Heart left ventricle (tissue), 13 donors: Measurements from ENCODE around the gene ACACA.

ENCODE experiments used
- CTCF ChIP-seq, 12 donors: fragments of 200-600 bp; sonication (generic) in 4 of 12; IDR thresholded peaks; one replicate each; pipeline versions ENCODE4 v1.5.0 to v1.8.0; 2018 to 2022; ENCODE audit warnings: antibody characterized with exemption in 12 of 12, mild to moderate bottlenecking in 5 of 12
- POLR2A ChIP-seq, 2 donors: fragments of 450-650 bp; IDR thresholded peaks; one replicate each; pipeline ENCODE4 v1.6.1; 2017; ENCODE audit warnings: antibody characterized with exemption in 2 of 2, mild to moderate bottlenecking in 2 of 2, moderate library complexity in 2 of 2
- donor health status: ischemic (EF 13 %, LVEDD 7.1; RV severe dilation, severe dysfunction).
- donor health status: DM: no; HTN: yes; CAD: no.
- donor health status: DM: no; HTN: no; CAD: no.
- donor health status: ischemic (EF 25% LVEDD 6.9; RV normal size, moderate dysfunction).
- donor health status: ischemic (EF 25% LVEDD 5.7; RV mildly dilated, moderate dysfunction).
- donor health status: ischemic (EF 35%, LVEDD 5.7; RV mildly dilated, moderate dysfunction).
- donor health status: nonischemic (EF 11% LVEDD 7.7; RV severe dilation, severe dysfunction).
- donor health status: DM: yes; HTN: yes; CAD: no.
- donor health status: PGD.
- donor health status: ischemic (EF 29% LVEDD 5.4; RV normal size, mild dysfunction).
- donor health status: nonischemic (EF 23%, LVEDD 6.1; RV moderate dilation, normal function).

DNA sequence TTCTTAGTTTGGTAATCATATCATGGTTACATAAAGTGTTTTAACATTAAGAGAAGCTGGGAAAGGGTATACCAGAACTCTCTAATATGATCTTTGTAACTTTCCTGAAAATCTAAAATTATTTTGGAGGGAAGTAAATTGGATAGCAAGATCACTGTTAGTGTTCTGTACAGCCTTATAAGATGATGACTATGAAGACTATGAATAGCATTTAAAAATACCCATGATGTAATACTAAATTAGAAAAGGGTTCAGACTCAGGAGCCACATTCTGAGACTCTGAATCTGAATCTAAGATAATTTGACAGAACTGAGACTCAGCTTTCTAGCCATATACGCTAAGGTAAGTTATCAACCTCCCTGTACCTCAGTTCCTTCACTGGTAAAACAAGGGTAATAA is 238.9 kb downstream of the ACACA start:
- TF ChIP-seq CTCF (IDR thresholded peaks at IDR 0.05) (no peak), POLR2A (IDR thresholded peaks at IDR 0.05) (no peak)
